ENCODE results near the gene EXOSC5. TPM values are rescaled to one million over a fixed set of nuclear protein-coding genes. Genes with fewer than 3 reads are reported as not detected.

Gene EXOSC5
- total and polyA plus RNA-seq, 2 of the 13 experiments (the other 11 are each of a cell fraction or from before 2014, with no cell fraction given), result 24.1 to 26.5 TPM

- no peaks in the 10 kb centered on the region for H3K36me3 ChIP-seq (replicated peaks in 1 of 2; ENCODE audit: control insufficient read depth in 1 of 2, insufficient read depth in 2 of 2, low read length in 2 of 2)
- no peak for ATAC-seq
- H3K79me2 ChIP-seq (ENCODE audit: insufficient read depth, low read length), result peaks cover 29% of the 10 kb centered on the region
- intact Hi-C loops (cut with micrococcal nuclease; ENCODE audit: unreplicated experiment) (no loop called here), in situ Hi-C loops (cut with HindIII; ENCODE audit: extremely low pct_ligation_motif_present, low pct_unique_long_range_greater_than_20kb) (loop anchor here (5.0 kb wide), 1 partner anchor 42 kb away; the partner anchor contains the start of gene CCDC97)
- no peak overlapping the region for H3K27ac ChIP-seq (ENCODE audit: extremely low read length, insufficient read depth, low read length)
- peak overlapping the region; percentile 66 for H3K9ac ChIP-seq (ENCODE audit: insufficient read depth, low read depth, low read length)
- ChIA-PET POLR2A (interaction anchor here (2.3 to 2.4 kb wide), 2 partner anchors 9 to 32 kb away, joined by 7 to 13 read pairs; partner anchors contain the start of gene B9D2), CTCF (ENCODE audit: low intra/inter-chr PET ratio, low total read pairs) (interaction anchor here (2.3 kb wide), 1 partner anchor 33 kb away, joined by 12 read pairs; no protein-coding TSS in a partner anchor)
- BruUV-seq (replicated peaks), result TSS peak; percentile 38
- H3K4me3 ChIP-seq (replicated peaks in 1 of 3; ENCODE audit: insufficient read depth in 1 of 3, low read depth in 2 of 3, low read length in 3 of 3), result peak overlapping the region; percentile 27 to 95 (median 95); a peak in 5 of 6 replicates
- peaks cover 27% of the 10 kb centered on the region for H3K4me1 ChIP-seq (ENCODE audit: insufficient read depth, low read length)
- peak overlapping the region; percentile 77 for H3K4me2 ChIP-seq (ENCODE audit: low read depth, low read length)
- H2AFZ ChIP-seq (ENCODE audit: low read length), result no peak overlapping the region
- WGBS (ENCODE audit: low lambda C conversion rate), result 95% methylated on average over 14 of the region's 23 CpGs
- H4K20me1 ChIP-seq (ENCODE audit: insufficient read depth, low read length), result peaks cover 12% of the 10 kb centered on the region; the same call in 1 of the 2 replicates
- no peaks in the 10 kb centered on the region; a peak in 2 of 5 replicates for H3K27me3 ChIP-seq (ENCODE audit: control insufficient read depth in 1 of 2, insufficient read depth in 2 of 2, low read length in 2 of 2)
- no peaks in the 10 kb centered on the region for H3K9me3 ChIP-seq (ENCODE audit: low read length)
- DNase-seq (ENCODE audit: low spot score), result no peak
- FAIRE-seq, result no peak
- TF ChIP-seq ZFP36L1 (CRISPR knock-in tag; IDR thresholded peaks at IDR 0.05) (no peak), AGO2 (optimal IDR thresholded peaks at IDR 0.05; ENCODE audit: low read depth, low read length) (peak; percentile 37), E2F1 (CRISPR knock-in tag; IDR thresholded peaks at IDR 0.05) (no peak), ZBTB40 (IDR thresholded peaks at IDR 0.05) (no peak), ZBTB40 (CRISPR knock-in tag; IDR thresholded peaks at IDR 0.05) (no peak), ZBTB38 (CRISPR knock-in tag; IDR thresholded peaks at IDR 0.05) (peak; percentile 35; the same call in 1 of the 2 replicates), ZNF3 (CRISPR knock-in tag; IDR thresholded peaks at IDR 0.05) (no peak), ZNF549 (CRISPR knock-in tag; IDR thresholded peaks at IDR 0.05) (no peak), ESRRA (CRISPR knock-in tag; IDR thresholded peaks at IDR 0.05; ENCODE audit: low read depth) (no peak), ARNTL (CRISPR knock-in tag; IDR thresholded peaks at IDR 0.05) (no peak), ZNF232 (CRISPR knock-in tag; IDR thresholded peaks at IDR 0.05; ENCODE audit: borderline replicate concordance) (no peak), ZFP62 (CRISPR knock-in tag; IDR thresholded peaks at IDR 0.05) (no peak), ZNF639 (CRISPR knock-in tag; conservative IDR thresholded peaks at IDR 0.05) (0 out of 2 replicates have a peak, but pooled peaks have one; percentile 12), ZNF17 (CRISPR knock-in tag; IDR thresholded peaks at IDR 0.05) (no peak)
Measured at GRCh38 chr19:41354343-41354953, 42.7 kb downstream of the EXOSC5 start.
